ENCODE data around the gene KEL.

- TF ChIP-seq CTCF (IDR thresholded peaks at IDR 0.05) (no peak), POLR2A (IDR thresholded peaks at IDR 0.05; ENCODE audit: low read depth) (no peak), EP300 (IDR thresholded peaks at IDR 0.05) (no peak), POLR2AphosphoS5 (IDR thresholded peaks at IDR 0.05) (no peak)
Measured at GRCh38 chr7:142898377-142899170, 63.6 kb downstream of the KEL start.
